HG03039 (cell line): ENCODE results near the gene NMUR1.
A peak's percentile ranks its signal among the peaks of the same experiment; 100 is the strongest.
"Not testable (repeated sequence)": the region's sequence is repeated elsewhere in the genome, so short reads cannot be mapped to it uniquely, and the experiment has no call there.

Source experiments
- ATAC-seq: cut with Tn5 transposase; IDR thresholded peaks from one replicate; pipeline ENCODE4 v1.9.1; 2021; ENCODE audit warnings: mild to moderate bottlenecking, moderate library complexity; ENCODE audit not compliant: unreplicated experiment

The NMUR1 gene

GRCh38 chr2:231530099-231531011 lies at the start of gene NMUR1:
Gene NMUR1 (minus strand): TSS chr2:231530445. CDS start chr2:231530361, 84 bp downstream.
- ATAC-seq = peak; percentile 59

GRCh38 chr2:231579560-231579959 lies 49.3 kb upstream of the NMUR1 start:
- no peak for ATAC-seq

GRCh38 chr2:231578655-231579054 lies 48.4 kb upstream of the NMUR1 start:
- not testable (repeated sequence) for ATAC-seq

GRCh38 chr2:231576465-231576864 lies 46.2 kb upstream of the NMUR1 start:
- ATAC-seq = no peak

GRCh38 chr2:231575612-231576256 lies 45.5 kb upstream of the NMUR1 start:
- ATAC-seq = no peak

- ATAC-seq = no peak
Observed at GRCh38 chr2:231573698-231574421, 43.6 kb upstream of the NMUR1 start.

GRCh38 chr2:231573096-231573495 lies 42.9 kb upstream of the NMUR1 start:
- ATAC-seq = no peak

GRCh38 chr2:231571661-231572191 lies 41.5 kb upstream of the NMUR1 start:
- no peak for ATAC-seq

- not testable (repeated sequence) for ATAC-seq
Observed at GRCh38 chr2:231570915-231571314, 40.7 kb upstream of the NMUR1 start.

- ATAC-seq = no peak
Observed at GRCh38 chr2:231568785-231569435, 38.7 kb upstream of the NMUR1 start.

- no peak for ATAC-seq
Observed at GRCh38 chr2:231568098-231568784, 38.0 kb upstream of the NMUR1 start.

- ATAC-seq = no peak
Observed at GRCh38 chr2:231567159-231567558, 36.9 kb upstream of the NMUR1 start.

GRCh38 chr2:231565887-231566594 lies 35.8 kb upstream of the NMUR1 start:
- no peak for ATAC-seq

GRCh38 chr2:231563378-231563961 lies 33.2 kb upstream of the NMUR1 start:
- ATAC-seq = no peak

- ATAC-seq = peak; percentile 56
Observed at GRCh38 chr2:231557571-231558217, 27.4 kb upstream of the NMUR1 start.

GRCh38 chr2:231556981-231557380 lies 26.7 kb upstream of the NMUR1 start:
- no peak for ATAC-seq

- ATAC-seq = not testable (repeated sequence)
Observed at GRCh38 chr2:231556496-231556895, 26.3 kb upstream of the NMUR1 start.

- ATAC-seq = no peak
Observed at GRCh38 chr2:231554748-231555545, 24.7 kb upstream of the NMUR1 start.
